Activated T-helper 9 cell treated with anti-CD3 and anti-CD28 coated beads, Interleukin-2, amount 50 U/mL, for 16 hours (primary cell): Measurements from ENCODE around the gene CLEC2L.
"Not testable (repeated sequence)": the region's sequence is repeated elsewhere in the genome, so short reads cannot be mapped to it uniquely, and the experiment has no call there.

Experiments
- DNase-seq: peaks from one replicate; pipeline ENCODE4 v3.0.0-alpha.2; 2020; ENCODE audit warnings: low read depth

CLEC2L gene

DNA sequence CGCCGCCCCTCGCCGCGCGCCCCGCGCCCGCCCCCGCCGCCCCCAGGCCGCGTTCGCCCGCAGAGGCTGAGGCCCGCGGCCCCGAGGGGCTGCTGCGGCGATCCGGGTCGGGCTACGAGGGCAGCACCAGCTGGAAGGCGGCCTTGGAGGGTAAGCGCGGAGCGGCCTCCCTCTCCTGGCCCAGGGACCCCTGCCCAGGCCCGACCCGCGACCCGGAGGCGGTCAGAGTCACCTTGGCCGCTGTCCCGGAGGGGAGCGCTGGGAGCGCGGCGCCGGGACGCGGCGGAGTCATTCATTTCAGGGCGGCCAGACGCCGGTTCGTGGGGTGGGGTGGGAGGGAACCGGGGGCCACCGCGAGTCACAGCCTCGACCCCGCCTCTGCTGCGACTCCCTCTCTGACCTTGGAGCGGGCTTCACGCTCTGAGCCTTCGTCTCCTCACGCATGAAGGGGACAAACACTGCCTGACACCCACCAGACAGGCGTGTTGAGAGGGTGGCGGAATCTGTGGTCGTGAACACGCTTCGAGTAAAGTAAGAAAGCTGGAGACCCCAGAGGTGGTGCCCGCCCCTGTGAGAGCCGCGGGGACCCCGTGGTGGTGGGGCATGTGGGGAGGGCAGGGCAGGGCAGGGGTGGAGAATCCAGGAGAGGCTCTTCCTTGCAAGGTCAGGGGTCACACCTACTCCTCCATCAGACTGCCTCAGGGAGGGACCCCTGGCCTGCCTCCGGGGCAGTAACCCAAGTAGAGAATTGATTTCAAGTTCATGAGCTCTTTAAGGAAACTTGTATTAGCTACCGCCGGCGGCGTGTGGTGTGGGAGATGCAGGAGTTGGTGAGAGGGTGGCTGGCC is 707 bp downstream of the CLEC2L start:
- no peak for DNase-seq

- DNase-seq: no peak
Measured at GRCh38 chr7:139525239-139525638, 1.8 kb downstream of the CLEC2L start.

DNA sequence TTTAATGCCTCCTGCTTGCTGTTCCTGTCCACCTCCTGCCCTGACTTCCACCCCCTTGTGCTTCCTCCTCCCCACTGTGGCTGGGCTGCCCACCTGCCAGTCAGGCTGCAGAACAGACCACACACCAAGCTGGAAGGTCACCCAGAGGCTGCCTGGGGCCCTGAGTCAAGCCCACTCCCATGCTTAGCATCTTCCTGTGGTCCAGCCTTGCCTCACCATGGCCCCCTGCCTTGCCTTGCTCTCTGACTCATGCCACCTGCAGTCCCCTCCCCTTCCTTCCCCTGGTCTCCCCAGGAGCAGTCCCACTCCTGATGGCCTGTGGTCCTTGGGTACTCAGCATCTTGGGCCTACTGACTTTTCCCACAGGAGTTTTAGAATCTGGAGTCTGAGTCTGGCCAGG is 2.3 kb downstream of the CLEC2L start:
- no peak for DNase-seq

DNA sequence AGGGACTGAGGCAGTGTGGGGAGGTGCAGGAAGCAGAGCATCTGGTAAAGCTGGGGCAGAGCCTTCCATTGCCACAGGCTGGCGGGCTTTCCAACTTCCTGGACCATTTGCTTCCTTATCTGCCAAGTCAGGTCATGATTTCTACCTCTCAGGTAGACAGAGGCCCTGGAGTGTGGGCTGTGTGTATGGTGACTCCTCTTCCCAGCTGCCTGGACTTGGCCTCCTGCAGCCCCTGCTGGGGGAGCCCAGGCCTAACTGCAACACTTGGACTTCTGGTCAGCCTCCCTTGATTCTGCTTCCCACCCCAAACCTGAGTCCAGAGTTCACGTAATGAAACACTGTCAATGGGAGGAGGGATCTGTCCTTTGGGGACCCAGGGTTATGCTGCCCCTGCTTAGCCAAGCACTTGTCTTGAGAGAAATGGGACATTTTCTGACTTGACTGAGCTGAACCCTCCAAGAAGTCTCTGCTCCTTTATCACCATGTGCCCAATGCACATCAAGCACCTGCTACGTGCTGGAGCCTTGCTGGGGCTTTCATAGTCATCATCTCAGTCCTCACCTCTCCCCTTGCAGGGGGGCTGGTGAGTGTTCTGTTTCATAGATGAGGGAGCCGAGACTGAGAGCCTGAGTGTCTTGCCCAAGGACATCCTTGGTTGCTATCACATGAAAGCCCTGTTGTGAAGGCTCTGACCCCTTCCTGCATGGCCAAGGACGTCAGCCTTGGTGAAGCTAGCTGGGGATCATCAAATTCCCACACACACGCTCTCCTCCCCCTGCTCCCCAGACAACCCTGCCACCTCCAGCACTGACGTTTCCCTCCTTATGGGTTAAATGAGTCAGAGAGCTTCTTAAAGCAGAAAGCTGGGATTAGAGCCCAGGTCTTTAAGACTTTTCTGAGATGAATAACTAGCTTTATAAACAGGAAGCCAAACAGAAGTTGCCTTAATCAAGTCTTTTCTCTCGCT is 3.4 kb downstream of the CLEC2L start:
- no peak for DNase-seq

- no peak for DNase-seq
Measured at GRCh38 chr7:139531094-139531493, 7.6 kb downstream of the CLEC2L start.

DNA sequence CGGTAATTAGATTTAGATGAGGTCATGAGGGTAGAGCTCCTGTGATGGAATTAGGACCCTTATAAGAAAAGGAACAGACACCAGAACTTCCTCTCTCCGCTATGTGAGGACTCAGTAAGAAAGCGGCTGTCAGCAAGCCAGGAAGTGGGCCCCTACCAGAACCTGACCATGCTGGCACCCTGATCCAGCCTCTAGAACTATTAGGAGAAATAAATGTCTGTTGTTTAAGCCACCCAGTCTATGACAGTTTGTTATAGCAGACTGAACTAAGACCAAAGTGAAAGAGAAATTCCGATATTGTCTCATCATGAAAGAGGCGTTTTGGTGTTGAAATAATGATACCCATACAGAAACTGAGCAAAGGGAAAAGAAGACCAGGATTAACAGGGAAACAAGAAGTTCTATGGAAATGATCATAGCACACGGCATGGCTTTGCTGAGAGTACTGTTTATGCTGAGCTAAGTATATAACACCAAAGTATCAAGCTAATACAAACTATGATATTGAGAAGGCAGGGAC is 9.2 kb downstream of the CLEC2L start:
- no peak for DNase-seq

DNA sequence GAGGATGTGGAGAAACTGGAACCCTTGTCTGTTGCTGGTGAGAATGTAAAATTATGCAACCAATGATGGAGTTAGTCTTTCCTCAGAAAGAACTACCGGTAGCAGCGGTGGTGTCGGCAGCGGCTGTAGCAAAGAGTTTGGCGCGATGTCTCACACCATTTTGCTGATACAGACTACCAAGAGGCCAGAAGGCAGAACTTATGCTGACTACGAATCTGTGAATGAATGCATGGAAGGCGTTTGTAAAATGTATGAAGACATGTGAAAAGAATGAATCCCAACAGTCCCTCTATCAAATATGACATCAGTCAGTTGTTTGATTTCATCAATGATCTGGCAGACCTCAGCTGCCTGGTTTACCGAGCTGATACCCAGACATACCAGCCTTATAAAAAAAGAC is 10.6 kb downstream of the CLEC2L start:
- no peak for DNase-seq

GRCh38 chr7:139534966-139535651 is 11.6 kb downstream of the CLEC2L start:
- DNase-seq: no peak

DNA sequence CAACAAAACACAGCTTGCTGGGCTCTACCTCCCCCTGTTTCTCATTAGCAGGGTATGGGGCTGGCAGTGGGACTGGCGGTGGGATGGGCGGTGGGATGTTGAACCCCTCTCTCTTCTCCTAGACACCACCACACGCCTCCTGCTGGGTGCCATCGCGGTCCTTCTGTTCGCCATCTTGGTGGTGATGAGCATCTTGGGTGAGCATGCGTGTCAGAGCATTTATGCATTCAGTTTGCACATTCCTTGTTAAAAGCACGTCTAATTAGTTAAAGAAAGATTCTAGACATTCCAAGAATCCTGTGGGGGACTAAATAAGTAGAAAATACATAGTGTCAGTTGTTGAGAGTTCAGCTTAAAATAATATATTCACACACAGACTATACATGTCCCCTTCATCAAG is 12.7 kb downstream of the CLEC2L start:
- DNase-seq: no peak

GRCh38 chr7:139538881-139539635 is 15.6 kb downstream of the CLEC2L start:
- no peak for DNase-seq

DNA sequence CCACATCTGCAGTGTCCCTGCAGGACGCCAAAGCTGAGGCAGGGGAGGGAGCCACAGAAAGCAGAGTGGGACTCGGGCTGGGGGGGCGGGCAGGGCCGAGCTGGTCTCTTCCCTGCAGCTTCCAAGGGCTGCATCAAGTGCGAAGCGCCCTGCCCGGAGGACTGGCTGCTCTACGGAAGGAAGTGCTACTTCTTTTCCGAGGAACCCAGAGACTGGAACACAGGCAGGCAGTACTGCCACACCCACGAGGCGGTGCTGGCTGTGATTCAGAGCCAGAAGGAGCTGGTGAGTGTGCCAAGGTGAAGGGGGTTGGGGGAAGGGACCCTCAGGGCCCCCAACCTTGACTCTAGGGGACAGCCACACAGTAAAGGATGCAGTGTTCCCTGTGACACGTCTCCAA is 16.7 kb downstream of the CLEC2L start:
- DNase-seq: no peak

DNA sequence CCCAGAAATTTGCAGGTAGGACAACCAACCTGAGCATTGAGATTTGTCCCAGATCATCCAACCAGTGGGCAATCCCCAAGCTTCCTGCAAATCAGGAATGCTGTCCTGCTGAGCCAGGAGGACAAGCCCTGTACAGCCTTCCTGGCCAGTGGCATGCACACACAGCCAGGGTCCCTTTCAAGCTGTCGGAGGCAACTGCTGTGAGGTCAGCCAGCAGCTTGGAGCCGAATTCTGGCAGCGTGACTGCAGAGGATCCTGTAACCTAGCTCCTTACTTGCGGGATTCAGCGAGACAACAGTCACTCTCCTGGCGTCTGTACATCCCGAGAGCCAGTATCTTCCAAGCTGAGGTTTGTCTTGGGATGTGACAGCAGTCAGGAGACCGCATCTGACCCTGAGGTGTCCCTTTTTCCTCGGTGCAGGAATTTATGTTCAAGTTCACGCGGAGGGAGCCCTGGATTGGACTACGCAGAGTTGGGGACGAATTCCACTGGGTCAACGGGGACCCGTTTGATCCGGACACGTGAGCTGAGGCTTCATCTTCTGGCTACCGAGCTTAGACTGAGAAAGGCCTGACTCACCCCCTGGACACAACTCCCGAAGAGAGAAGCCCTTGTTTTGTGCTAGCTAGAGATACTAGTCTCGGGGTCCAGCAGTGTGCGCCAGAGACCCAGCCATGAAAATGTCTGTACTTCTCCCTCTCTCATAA is 18.3 kb downstream of the CLEC2L start:
- no peak for DNase-seq

GRCh38 chr7:139542308-139543151 is 19.0 kb downstream of the CLEC2L start:
- DNase-seq: no peak

GRCh38 chr7:139543801-139544603 is 20.5 kb downstream of the CLEC2L start:
- DNase-seq: no peak

- no peak for DNase-seq
Measured at GRCh38 chr7:139544645-139545044, 21.2 kb downstream of the CLEC2L start.

- no peak for DNase-seq
Measured at GRCh38 chr7:139548302-139549028, 25.0 kb downstream of the CLEC2L start.

GRCh38 chr7:139553991-139554700 is 30.7 kb downstream of the CLEC2L start:
- DNase-seq: not testable (repeated sequence)
